ENCODE data around the gene ARL2BP. TPM values are rescaled to one million over a fixed set of nuclear protein-coding genes. Genes with fewer than 3 reads are reported as not detected.

Gene ARL2BP
- total and polyA plus RNA-seq, 2 donors (not counting 1 experiment from before 2014, with no cell fraction given) = 32.5 to 38.8 TPM

GRCh38 chr16:57238682-57239081 is 6.4 kb upstream of the ARL2BP start:
- no peak overlapping the region for H3K4me3 ChIP-seq (ENCODE audit: control extremely low read depth in 1 of 5, extremely low read depth in 1 of 5, insufficient read depth in 1 of 5, low read depth in 2 of 5, low read length in 4 of 5)
- POLR2A ChIA-PET = no interaction called here
- Mint-ChIP-seq H3K27ac (no peak overlapping the region), H3K4me3 (no peak overlapping the region), H3K9me3 (ENCODE audit: insufficient read depth) (no peaks in the 10 kb centered on the region), H3K4me1 (peaks cover 43% of the 10 kb centered on the region), H3K27me3 (no peaks in the 10 kb centered on the region)
- peaks cover 36 to 38% of the 10 kb centered on the region in 2 donors for H3K4me1 ChIP-seq (ENCODE audit: control insufficient read depth in 2 of 2, insufficient read depth in 2 of 2, low read length in 2 of 2)
- H3K4me2 ChIP-seq (replicated peaks; ENCODE audit: low read depth, low read length, poor library complexity, severe bottlenecking) = no peak overlapping the region
- H3K79me2 ChIP-seq (ENCODE audit: control insufficient read depth, insufficient read depth, low read length) = no peaks in the 10 kb centered on the region
- H3K27ac ChIP-seq (ENCODE audit: low read length in 2 of 2) = no peak overlapping the region
- CTCF ChIA-PET = interaction anchor here (1.6 kb wide), 1 partner anchor 61 kb away, joined by 3 read pairs; no protein-coding TSS in a partner anchor
- ATAC-seq (ENCODE audit: low read depth) (no peak), DNase-seq (no peak)
- intact Hi-C loops (cut with micrococcal nuclease) = no loop called here
- WGBS (ENCODE audit: insufficient coverage) = no CpG with 5 or more reads among the region's 2 CpGs
- H4K20me1 ChIP-seq (ENCODE audit: control insufficient read depth, insufficient read depth, low read length, poor library complexity, severe bottlenecking) = no peaks in the 10 kb centered on the region
- H3K36me3 ChIP-seq (replicated peaks in 1 of 2; ENCODE audit: control extremely low read depth in 1 of 2, control insufficient read depth in 1 of 2, extremely low read depth in 1 of 2, insufficient read depth in 2 of 2, low read length in 1 of 2) = peaks cover 4 to 10% of the 10 kb centered on the region in 2 experiments
- H3K9me3 ChIP-seq (ENCODE audit: control extremely low read depth in 1 of 3, control insufficient read depth in 2 of 3, insufficient read depth in 1 of 3, low read length in 2 of 3) = no peaks in the 10 kb centered on the region
- H3K27me3 ChIP-seq (replicated peaks in 1 of 4; ENCODE audit: control extremely low read depth in 1 of 4, control insufficient read depth in 3 of 4, insufficient read depth in 4 of 4, low read length in 3 of 4) = no peaks in the 10 kb centered on the region
- H2AFZ ChIP-seq (ENCODE audit: insufficient read depth, low read depth, low read length, poor library complexity, severe bottlenecking) = no peak overlapping the region
- no peak overlapping the region for H3K9ac ChIP-seq (ENCODE audit: low read length)
- no peak for TF ChIP-seq EZH2 (IDR thresholded peaks at IDR 0.05; ENCODE audit: borderline replicate concordance, insufficient read depth, low read depth, low read length, poor library complexity, severe bottlenecking)
- TF ChIP-seq CTCF (IDR thresholded peaks at IDR 0.05) = no peak

- no peak for ATAC-seq (ENCODE audit: low read depth)
- Mint-ChIP-seq H3K4me3 (no peak overlapping the region), H3K27ac (no peak overlapping the region), H3K4me1 (peaks cover 42% of the 10 kb centered on the region), H3K9me3 (ENCODE audit: insufficient read depth) (no peaks in the 10 kb centered on the region), H3K27me3 (no peaks in the 10 kb centered on the region)
- Histone ChIP-seq H3K27ac (ENCODE audit: low read length in 2 of 2) (no peak overlapping the region), H3K4me1 (ENCODE audit: control insufficient read depth in 2 of 2, insufficient read depth in 2 of 2, low read length in 2 of 2) (peaks cover 39 to 41% of the 10 kb centered on the region in 2 donors), H2AFZ (ENCODE audit: insufficient read depth, low read depth, low read length, poor library complexity, severe bottlenecking) (no peak overlapping the region), H3K4me2 (replicated peaks; ENCODE audit: low read depth, low read length, poor library complexity, severe bottlenecking) (no peak overlapping the region), H3K9ac (ENCODE audit: low read length) (no peak overlapping the region), H3K9me3 (ENCODE audit: control extremely low read depth in 1 of 3, control insufficient read depth in 2 of 3, insufficient read depth in 1 of 3, low read length in 2 of 3) (no peaks in the 10 kb centered on the region), H3K27me3 (replicated peaks in 1 of 4; ENCODE audit: control extremely low read depth in 1 of 4, control insufficient read depth in 3 of 4, insufficient read depth in 4 of 4, low read length in 3 of 4) (no peaks in the 10 kb centered on the region), H3K4me3 (ENCODE audit: control extremely low read depth in 1 of 5, extremely low read depth in 1 of 5, insufficient read depth in 1 of 5, low read depth in 2 of 5, low read length in 4 of 5) (no peak overlapping the region), H3K79me2 (ENCODE audit: control insufficient read depth, insufficient read depth, low read length) (no peaks in the 10 kb centered on the region), H4K20me1 (ENCODE audit: control insufficient read depth, insufficient read depth, low read length, poor library complexity, severe bottlenecking) (no peaks in the 10 kb centered on the region), H3K36me3 (replicated peaks in 1 of 2; ENCODE audit: control extremely low read depth in 1 of 2, control insufficient read depth in 1 of 2, extremely low read depth in 1 of 2, insufficient read depth in 2 of 2, low read length in 1 of 2) (peaks cover 4 to 10% of the 10 kb centered on the region in 2 experiments)
- intact Hi-C loops (cut with micrococcal nuclease) = no loop called here
- ChIA-PET POLR2A (no interaction called here), CTCF (no interaction called here)
- no peak for DNase-seq
- WGBS (ENCODE audit: insufficient coverage) = no CpG with 5 or more reads among the region's 2 CpGs
- TF ChIP-seq CTCF (IDR thresholded peaks at IDR 0.05) (no peak), EZH2 (IDR thresholded peaks at IDR 0.05; ENCODE audit: borderline replicate concordance, insufficient read depth, low read depth, low read length, poor library complexity, severe bottlenecking) (no peak)
These were observed 6.0 kb upstream of the ARL2BP start for GRCh38 chr16:57239107-57239506.

Data from B cell (primary cell).